Liver (tissue), 9 donors: Measurements from ENCODE around the gene TUBGCP6. TPM values are rescaled to one million over a fixed set of nuclear protein-coding genes. Genes with fewer than 3 reads are reported as not detected.

ENCODE experiments used
- DNase-seq: peaks from one replicate; pipeline ENCODE4 v3.0.0-alpha.2; 2017; ENCODE audit warnings: low spot score
- H3K27ac ChIP-seq, 2 donors: one replicate each; pipeline ENCODE4 v1.7.0; 2013; ENCODE audit warnings: inconsistent platforms in 2 of 2, low read length in 2 of 2, control low read depth in 1 of 2, low read depth in 1 of 2, mild to moderate bottlenecking in 1 of 2
- H3K27me3 ChIP-seq, 4 donors: one replicate each; pipeline versions ENCODE4 v1.6.1 to v1.7.0; 2013; ENCODE audit warnings: low read length in 3 of 4, inconsistent platforms in 1 of 4, mild to moderate bottlenecking in 1 of 4, moderate library complexity in 1 of 4; ENCODE audit not compliant: control insufficient read depth in 4 of 4, insufficient read depth in 4 of 4
- H3K36me3 ChIP-seq, 4 donors: one replicate each; pipeline versions ENCODE4 v1.6.1 to v1.7.0; 2013; ENCODE audit warnings: low read length in 3 of 4, mild to moderate bottlenecking in 3 of 4, low read depth in 1 of 4, moderate library complexity in 1 of 4; ENCODE audit not compliant: control insufficient read depth in 4 of 4, insufficient read depth in 3 of 4
- H3K4me1 ChIP-seq, 4 donors: one replicate each; pipeline versions ENCODE4 v1.6.1 to v1.7.0; 2013; ENCODE audit warnings: low read length in 3 of 4, mild to moderate bottlenecking in 3 of 4, moderate library complexity in 1 of 4; ENCODE audit not compliant: control insufficient read depth in 4 of 4, insufficient read depth in 4 of 4
- H3K4me3 ChIP-seq, 3 donors: one replicate each; pipeline versions ENCODE4 v1.6.1 to v1.7.0; 2013; ENCODE audit warnings: low read length in 3 of 3, control low read depth in 1 of 3, low read depth in 1 of 3, mild to moderate bottlenecking in 1 of 3
- H3K9ac ChIP-seq, 2 donors: one replicate each; pipeline ENCODE4 v1.7.0; 2013; ENCODE audit warnings: low read length in 2 of 2, mild to moderate bottlenecking in 2 of 2, moderate library complexity in 2 of 2, control low read depth in 1 of 2, low read depth in 1 of 2
- H3K9me3 ChIP-seq, 4 donors: one replicate each; pipeline versions ENCODE4 v1.6.1 to v1.7.0; 2013; ENCODE audit warnings: low read length in 3 of 4; ENCODE audit not compliant: control insufficient read depth in 4 of 4
- FOXA1 ChIP-seq: IDR thresholded peaks from 2 replicates; pipeline ENCODE4 v1.6.1; 2016; ENCODE audit warnings: antibody characterized with exemption
- GABPA ChIP-seq, 2 donors: IDR thresholded peaks in 1 of 2; conservative IDR thresholded peaks in 1 of 2; 2 replicates each; pipeline ENCODE4 v1.6.1; 2016; ENCODE audit warnings: antibody characterized with exemption in 2 of 2, mild to moderate bottlenecking in 1 of 2, moderate library complexity in 1 of 2
- HNF4A ChIP-seq, 2 donors: conservative IDR thresholded peaks; 2 replicates each; pipeline ENCODE4 v1.6.1; 2016; ENCODE audit warnings: antibody characterized with exemption in 2 of 2, mild to moderate bottlenecking in 2 of 2
- JUND ChIP-seq, 2 donors: IDR thresholded peaks; 2 replicates each; pipeline ENCODE4 v1.6.1; 2016; ENCODE audit warnings: antibody characterized with exemption in 2 of 2
- NR2F2 ChIP-seq: IDR thresholded peaks from 2 replicates; pipeline ENCODE4 v1.6.1; 2016; ENCODE audit warnings: antibody characterized with exemption
- RAD21 ChIP-seq, 2 donors: IDR thresholded peaks; 2 replicates each; pipeline ENCODE4 v1.6.1; 2016; ENCODE audit warnings: antibody characterized with exemption in 2 of 2, mild to moderate bottlenecking in 2 of 2
- RXRA ChIP-seq, 2 donors: IDR thresholded peaks; 2 replicates each; pipeline ENCODE4 v1.6.1; 2017 to 2018; ENCODE audit warnings: antibody characterized with exemption in 2 of 2, mild to moderate bottlenecking in 1 of 2
- TAF1 ChIP-seq: conservative IDR thresholded peaks from 2 replicates; pipeline ENCODE4 v1.6.1; 2016; ENCODE audit warnings: antibody characterized with exemption, mild to moderate bottlenecking
- YY1 ChIP-seq: IDR thresholded peaks from 2 replicates; pipeline ENCODE4 v1.6.1; 2016; ENCODE audit warnings: antibody characterized with exemption, mild to moderate bottlenecking
- WGBS: extraction: QIAGEN DNeasy Blood & Tissue Kit; methylation state at CpG from one replicate; pipeline ENCODE4 v1.1.7; 2013; 5-methylcytosine and 5-hydroxymethylcytosine counted together
- polyA plus RNA-seq, 2 donors: library from polyadenylated mRNA; stranded (reverse) in 1 of 2; unstranded in 1 of 2; fragments of 200-250 nt in 1 of 2; fragments of >200 nt in 1 of 2; fragmentation: Nextera tagmentation in 1 of 2; extraction: Ambion mirVana in 1 of 2; gene quantifications; one replicate each; pipeline versions ENCODE4 v1.2.1 to v1.2.3, GENCODE V29; 2013 to 2015
- total RNA-seq, 2 donors: library from RNA; depleted of rRNA; stranded (reverse); fragments of >200 nt; gene quantifications; one replicate each; pipeline ENCODE4 v1.2.3, GENCODE V29; 2014
- TF ChIP-seq, protein P1 (sequence below): IDR thresholded peaks from 2 replicates; pipeline ENCODE4 v1.6.1; 2016; ENCODE audit warnings: antibody characterized with exemption
- TF ChIP-seq, protein P2 (sequence below): IDR thresholded peaks from 2 replicates; pipeline ENCODE4 v1.6.1; 2016; ENCODE audit warnings: antibody characterized with exemption
- TF ChIP-seq, protein P3 (sequence below): fragments of 150-350 bp; IDR thresholded peaks from 2 replicates; pipeline ENCODE4 v1.5.1; 2017; ENCODE audit warnings: improper control_type of control experiment, low read depth, low read length; ENCODE audit not compliant: missing input control
- donor health status: healthy.
- donor health status: healthy.
- donor health status: healthy.
- donor health status: healthy.
- donor health status: healthy.

Gene TUBGCP6
- total and polyA plus RNA-seq, 4 donors = 9.3 to 31.7 (median 16.4) TPM

DNA sequence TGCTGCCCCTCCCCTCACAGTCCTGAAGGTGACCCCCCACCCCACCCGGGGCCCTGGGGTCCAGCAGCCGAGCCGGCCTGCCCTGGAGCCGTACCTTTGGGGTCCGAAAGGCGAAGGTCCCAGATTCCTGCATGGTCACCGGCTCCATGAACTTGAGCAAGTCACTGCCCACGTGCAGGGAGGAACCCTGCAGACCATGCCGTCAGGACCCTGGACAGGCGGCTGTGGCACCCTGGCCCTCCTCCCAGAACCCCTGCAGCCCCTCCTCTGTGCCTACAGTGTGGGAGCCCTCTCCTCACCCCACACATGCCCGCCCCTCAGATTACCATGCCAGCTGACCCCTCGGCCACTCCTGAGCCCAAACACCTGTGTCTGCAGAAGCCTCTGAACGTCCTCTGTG is 39.7 kb upstream of the TUBGCP6 start:
- DNase-seq = no peak
- Histone ChIP-seq H3K9me3 (no peaks in the 10 kb centered on the region), H3K9ac (no peak overlapping the region), H3K4me3 (no peak overlapping the region), H3K27ac (no peak overlapping the region), H3K36me3 (peaks cover 16 to 83% (median 39%) of the 10 kb centered on the region in 4 donors), H3K4me1 (no peaks in the 10 kb centered on the region), H3K27me3 (no peaks in the 10 kb centered on the region)
- TF ChIP-seq, protein P1, sequence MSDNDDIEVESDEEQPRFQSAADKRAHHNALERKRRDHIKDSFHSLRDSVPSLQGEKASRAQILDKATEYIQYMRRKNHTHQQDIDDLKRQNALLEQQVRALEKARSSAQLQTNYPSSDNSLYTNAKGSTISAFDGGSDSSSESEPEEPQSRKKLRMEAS = no peak
- TF ChIP-seq, protein P2, sequence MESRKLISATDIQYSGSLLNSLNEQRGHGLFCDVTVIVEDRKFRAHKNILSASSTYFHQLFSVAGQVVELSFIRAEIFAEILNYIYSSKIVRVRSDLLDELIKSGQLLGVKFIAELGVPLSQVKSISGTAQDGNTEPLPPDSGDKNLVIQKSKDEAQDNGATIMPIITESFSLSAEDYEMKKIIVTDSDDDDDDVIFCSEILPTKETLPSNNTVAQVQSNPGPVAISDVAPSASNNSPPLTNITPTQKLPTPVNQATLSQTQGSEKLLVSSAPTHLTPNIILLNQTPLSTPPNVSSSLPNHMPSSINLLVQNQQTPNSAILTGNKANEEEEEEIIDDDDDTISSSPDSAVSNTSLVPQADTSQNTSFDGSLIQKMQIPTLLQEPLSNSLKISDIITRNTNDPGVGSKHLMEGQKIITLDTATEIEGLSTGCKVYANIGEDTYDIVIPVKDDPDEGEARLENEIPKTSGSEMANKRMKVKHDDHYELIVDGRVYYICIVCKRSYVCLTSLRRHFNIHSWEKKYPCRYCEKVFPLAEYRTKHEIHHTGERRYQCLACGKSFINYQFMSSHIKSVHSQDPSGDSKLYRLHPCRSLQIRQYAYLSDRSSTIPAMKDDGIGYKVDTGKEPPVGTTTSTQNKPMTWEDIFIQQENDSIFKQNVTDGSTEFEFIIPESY = no peak
- TF ChIP-seq, protein P3, sequence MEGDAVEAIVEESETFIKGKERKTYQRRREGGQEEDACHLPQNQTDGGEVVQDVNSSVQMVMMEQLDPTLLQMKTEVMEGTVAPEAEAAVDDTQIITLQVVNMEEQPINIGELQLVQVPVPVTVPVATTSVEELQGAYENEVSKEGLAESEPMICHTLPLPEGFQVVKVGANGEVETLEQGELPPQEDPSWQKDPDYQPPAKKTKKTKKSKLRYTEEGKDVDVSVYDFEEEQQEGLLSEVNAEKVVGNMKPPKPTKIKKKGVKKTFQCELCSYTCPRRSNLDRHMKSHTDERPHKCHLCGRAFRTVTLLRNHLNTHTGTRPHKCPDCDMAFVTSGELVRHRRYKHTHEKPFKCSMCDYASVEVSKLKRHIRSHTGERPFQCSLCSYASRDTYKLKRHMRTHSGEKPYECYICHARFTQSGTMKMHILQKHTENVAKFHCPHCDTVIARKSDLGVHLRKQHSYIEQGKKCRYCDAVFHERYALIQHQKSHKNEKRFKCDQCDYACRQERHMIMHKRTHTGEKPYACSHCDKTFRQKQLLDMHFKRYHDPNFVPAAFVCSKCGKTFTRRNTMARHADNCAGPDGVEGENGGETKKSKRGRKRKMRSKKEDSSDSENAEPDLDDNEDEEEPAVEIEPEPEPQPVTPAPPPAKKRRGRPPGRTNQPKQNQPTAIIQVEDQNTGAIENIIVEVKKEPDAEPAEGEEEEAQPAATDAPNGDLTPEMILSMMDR = no peak
- TF ChIP-seq HNF4A (conservative IDR thresholded peaks at IDR 0.05) (no peak), GABPA (IDR thresholded peaks at IDR 0.05 in 1 of 2, conservative IDR thresholded peaks at IDR 0.05 in 1 of 2) (no peak), NR2F2 (no peak), JUND (IDR thresholded peaks at IDR 0.05) (no peak), YY1 (no peak), RXRA (IDR thresholded peaks at IDR 0.05) (no peak), FOXA1 (no peak)
- WGBS = 93% methylated on average over 13 of the region's 13 CpGs

DNA sequence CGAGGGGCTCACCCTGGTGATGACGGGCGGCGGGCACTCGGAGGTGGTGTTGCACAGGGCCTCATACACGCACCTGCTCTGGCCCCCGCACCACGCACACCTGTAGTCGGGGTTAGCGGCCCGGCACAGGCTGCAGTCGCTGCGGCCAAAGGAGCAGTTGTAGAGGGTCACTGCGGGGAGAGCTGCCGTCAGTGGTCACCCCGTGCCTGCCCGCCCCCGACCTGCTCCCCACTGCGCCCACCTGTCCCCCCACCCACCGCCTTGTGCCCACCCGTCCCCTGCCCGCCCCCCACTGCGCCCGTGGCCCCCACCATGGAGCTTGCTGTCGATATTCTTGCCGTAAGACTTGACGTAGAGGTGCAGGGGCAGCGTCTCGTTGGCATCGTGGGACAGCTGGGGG is 39.0 kb upstream of the TUBGCP6 start:
- no peaks in the 10 kb centered on the region for H3K4me1 ChIP-seq
- 95% methylated on average over 30 of the region's 30 CpGs for WGBS
- H3K9ac ChIP-seq = no peak overlapping the region
- peaks cover 19 to 83% (median 38%) of the 10 kb centered on the region in 4 donors for H3K36me3 ChIP-seq
- TF ChIP-seq FOXA1 (no peak), YY1 (no peak), TAF1 (no peak), RXRA (IDR thresholded peaks at IDR 0.05) (no peak), NR2F2 (no peak), RAD21 (IDR thresholded peaks at IDR 0.05) (no peak), HNF4A (conservative IDR thresholded peaks at IDR 0.05) (no peak)
- TF ChIP-seq, protein P3 = no peak
- no peak overlapping the region for H3K4me3 ChIP-seq
- H3K27me3 ChIP-seq = no peaks in the 10 kb centered on the region
- no peaks in the 10 kb centered on the region for H3K9me3 ChIP-seq
- no peak for DNase-seq
- no peak overlapping the region for H3K27ac ChIP-seq
